ENCODE results near the gene CPNE5.

Gene CPNE5

DNA sequence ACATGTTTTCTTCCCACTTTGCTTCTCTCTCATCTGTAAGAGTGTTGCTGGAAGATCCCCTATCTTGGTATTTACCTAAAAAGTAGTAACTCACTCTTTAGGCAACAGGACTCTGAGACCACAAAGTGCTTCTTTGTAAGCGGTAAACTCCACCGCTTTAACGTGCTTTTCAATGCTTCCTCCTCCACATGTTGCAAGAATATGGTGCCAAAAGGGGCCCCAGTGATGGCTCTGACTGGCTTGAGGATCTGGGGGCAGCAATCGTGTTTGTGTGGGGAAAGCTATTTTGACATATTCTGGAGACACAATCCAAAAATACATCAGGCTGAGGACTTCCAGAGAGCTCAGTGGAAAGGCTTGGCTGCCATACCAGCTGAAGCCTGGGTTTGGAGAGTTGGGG is 12.4 kb upstream of the CPNE5 start:
- DNase-seq (ENCODE audit: low spot score in 2 of 2): no peak
- no peaks in the 10 kb centered on the region for H3K27me3 Mint-ChIP-seq
- ATAC-seq (replicated peaks; ENCODE audit: extremely low read depth, poor library complexity, severe bottlenecking): no peak
- H3K9me3 Mint-ChIP-seq: no peaks in the 10 kb centered on the region
- H3K36me3 Mint-ChIP-seq (ENCODE audit: insufficient read depth): peaks cover 15% of the 10 kb centered on the region
- H3K4me1 Mint-ChIP-seq: no peaks in the 10 kb centered on the region
- H3K4me3 Mint-ChIP-seq: no peak overlapping the region
- H3K27ac Mint-ChIP-seq (ENCODE audit: low read depth): no peak overlapping the region

DNA sequence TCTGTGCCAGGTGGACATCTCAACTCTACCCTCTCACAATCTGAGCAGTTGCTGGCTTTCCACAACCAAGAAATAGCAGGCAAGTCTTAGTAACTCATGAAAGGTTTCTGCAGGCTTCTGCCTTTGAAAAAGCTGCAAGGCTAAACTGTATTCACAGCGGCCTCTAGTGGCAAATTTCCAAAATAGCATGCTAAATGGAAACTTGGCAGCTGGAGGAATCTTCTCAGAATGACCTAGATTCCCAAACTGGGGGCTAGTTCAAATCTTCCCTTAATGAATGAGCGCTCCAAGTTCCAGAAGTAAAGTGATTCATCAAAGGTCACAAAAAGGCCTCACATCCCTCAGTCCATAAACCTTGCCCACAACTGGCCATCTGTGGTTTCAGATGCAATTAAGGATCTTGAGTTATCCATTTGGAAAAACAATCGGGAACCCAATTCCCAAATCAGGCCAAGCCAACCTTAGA is 11.9 kb upstream of the CPNE5 start:
- H3K36me3 Mint-ChIP-seq (ENCODE audit: insufficient read depth): peaks cover 15% of the 10 kb centered on the region
- no peaks in the 10 kb centered on the region for H3K27me3 Mint-ChIP-seq
- DNase-seq (ENCODE audit: low spot score in 2 of 2) (peak in 1 of 2 donors; percentile 18), ATAC-seq (replicated peaks; ENCODE audit: extremely low read depth, poor library complexity, severe bottlenecking) (no peak)
- H3K4me3 Mint-ChIP-seq: no peak overlapping the region
- no peak overlapping the region for H3K27ac Mint-ChIP-seq (ENCODE audit: low read depth)
- H3K9me3 Mint-ChIP-seq: no peaks in the 10 kb centered on the region
- no peaks in the 10 kb centered on the region for H3K4me1 Mint-ChIP-seq

DNA sequence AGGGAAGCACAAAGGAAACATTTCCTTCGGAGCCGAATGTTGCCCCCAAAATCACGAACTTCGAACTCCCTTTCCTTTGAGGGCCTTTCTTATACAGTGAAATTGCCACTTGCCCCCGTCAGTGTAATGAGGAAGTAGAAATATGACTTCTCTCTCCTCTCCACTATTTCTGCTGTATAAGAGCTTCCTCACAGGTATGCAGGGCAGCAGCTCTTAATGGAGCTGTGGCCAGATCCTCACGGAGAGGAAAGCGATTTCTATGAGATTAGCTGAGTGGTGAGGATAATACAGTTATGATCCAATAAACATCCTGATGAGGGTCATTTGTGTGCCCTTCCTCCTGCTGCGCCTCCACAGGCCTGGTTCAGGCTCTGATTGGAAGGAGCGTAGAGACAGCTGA is 10.8 kb upstream of the CPNE5 start:
- Mint-ChIP-seq H3K4me3 (no peak overlapping the region), H3K36me3 (ENCODE audit: insufficient read depth) (peaks cover 13% of the 10 kb centered on the region), H3K27ac (ENCODE audit: low read depth) (no peak overlapping the region), H3K27me3 (no peaks in the 10 kb centered on the region), H3K4me1 (no peaks in the 10 kb centered on the region), H3K9me3 (no peaks in the 10 kb centered on the region)
- ATAC-seq (replicated peaks; ENCODE audit: extremely low read depth, poor library complexity, severe bottlenecking): no peak
- DNase-seq (ENCODE audit: low spot score in 2 of 2): no peak

DNA sequence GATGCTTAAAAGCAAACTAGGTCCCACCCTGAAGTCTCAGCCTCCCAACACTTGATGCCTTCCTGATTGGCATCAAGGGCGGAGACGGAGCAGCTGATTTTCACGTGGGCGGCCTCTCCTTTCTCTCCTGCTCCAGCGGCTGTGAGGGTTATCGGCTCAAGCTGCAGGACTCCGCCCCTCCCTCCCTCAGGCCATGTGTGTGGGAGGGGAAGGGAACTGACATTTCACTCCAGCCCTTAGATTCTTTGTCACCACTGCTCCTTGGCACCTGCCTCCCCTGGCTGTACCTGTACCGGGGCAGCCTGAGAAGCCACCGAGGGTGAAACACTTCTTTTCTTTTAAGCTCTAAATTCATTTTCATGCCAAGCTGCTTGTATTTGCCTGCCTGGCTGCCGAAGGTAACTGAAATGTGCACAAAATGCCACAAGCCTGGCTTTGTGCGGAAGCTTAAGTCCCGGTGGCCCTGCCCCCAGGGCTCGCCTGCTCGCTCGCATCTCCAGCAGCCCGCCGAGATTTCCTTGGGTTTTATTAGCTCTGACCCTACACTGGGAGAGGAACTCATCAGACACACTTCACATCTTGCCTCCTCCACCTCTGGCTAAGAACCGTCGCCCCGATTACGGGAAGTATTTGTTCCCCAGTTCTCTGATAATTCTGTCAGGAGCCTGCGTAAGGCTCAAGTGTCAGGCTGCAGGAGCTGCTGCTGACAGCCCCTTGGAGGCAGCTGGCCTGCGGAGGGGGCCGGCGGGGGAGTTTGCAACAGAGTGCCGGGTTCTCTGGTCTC is 9.6 kb upstream of the CPNE5 start:
- Mint-ChIP-seq H3K36me3 (ENCODE audit: insufficient read depth) (peaks cover 11% of the 10 kb centered on the region), H3K27me3 (no peaks in the 10 kb centered on the region), H3K27ac (ENCODE audit: low read depth) (no peak overlapping the region), H3K9me3 (no peaks in the 10 kb centered on the region), H3K4me1 (no peaks in the 10 kb centered on the region), H3K4me3 (no peak overlapping the region)
- DNase-seq (ENCODE audit: low spot score in 2 of 2) (no peak), ATAC-seq (replicated peaks; ENCODE audit: extremely low read depth, poor library complexity, severe bottlenecking) (no peak)

DNA sequence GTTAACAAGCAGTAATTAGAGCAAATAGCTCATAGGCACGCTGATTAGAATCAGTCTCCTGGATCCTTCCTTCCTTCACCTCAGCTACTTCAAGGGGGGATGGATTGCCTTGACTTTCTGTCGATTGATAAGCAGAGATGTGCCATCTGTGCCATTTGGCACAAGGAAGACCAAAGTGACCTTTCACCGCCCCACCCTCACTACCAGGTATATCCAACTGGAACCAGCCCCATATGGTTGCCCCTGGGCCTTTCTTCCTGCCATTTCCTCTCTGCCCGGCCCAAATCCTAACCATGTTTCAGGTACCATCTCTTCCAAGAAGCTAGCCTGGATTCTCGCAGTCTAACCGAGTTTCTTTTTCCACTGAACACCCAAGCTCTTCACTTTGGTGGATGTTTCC is 8.7 kb upstream of the CPNE5 start:
- no peak for DNase-seq (ENCODE audit: low spot score in 2 of 2)
- no peaks in the 10 kb centered on the region for H3K27me3 Mint-ChIP-seq
- peaks cover 11% of the 10 kb centered on the region for H3K36me3 Mint-ChIP-seq (ENCODE audit: insufficient read depth)
- H3K4me3 Mint-ChIP-seq: no peak overlapping the region
- H3K27ac Mint-ChIP-seq (ENCODE audit: low read depth): no peak overlapping the region
- ATAC-seq (replicated peaks; ENCODE audit: extremely low read depth, poor library complexity, severe bottlenecking): no peak
- no peaks in the 10 kb centered on the region for H3K4me1 Mint-ChIP-seq
- H3K9me3 Mint-ChIP-seq: no peaks in the 10 kb centered on the region

DNA sequence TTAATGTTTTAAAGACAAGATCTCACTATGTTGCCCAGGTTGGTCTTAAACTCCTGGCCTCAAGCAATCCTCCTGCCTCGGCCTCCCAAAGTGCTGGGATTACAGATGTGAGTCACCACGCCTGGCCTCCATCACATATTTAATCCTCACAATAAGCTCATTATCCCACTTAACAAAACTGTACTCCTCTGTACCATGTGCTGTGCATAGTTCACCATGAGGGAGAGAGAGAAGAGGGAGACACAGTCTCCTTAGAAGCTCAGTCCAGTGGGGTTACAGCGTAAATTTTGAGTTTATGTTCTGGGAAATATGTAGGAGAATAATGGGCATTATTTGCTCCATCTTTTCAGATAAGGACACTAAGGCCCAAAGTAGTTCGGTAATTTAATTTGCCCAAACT is 7.9 kb upstream of the CPNE5 start:
- DNase-seq (ENCODE audit: low spot score in 2 of 2) (no peak), ATAC-seq (replicated peaks; ENCODE audit: extremely low read depth, poor library complexity, severe bottlenecking) (no peak)
- H3K27ac Mint-ChIP-seq (ENCODE audit: low read depth): no peak overlapping the region
- no peak overlapping the region for H3K4me3 Mint-ChIP-seq
- peaks cover 6% of the 10 kb centered on the region for H3K36me3 Mint-ChIP-seq (ENCODE audit: insufficient read depth)
- H3K27me3 Mint-ChIP-seq: no peaks in the 10 kb centered on the region
- no peaks in the 10 kb centered on the region for H3K9me3 Mint-ChIP-seq
- H3K4me1 Mint-ChIP-seq: no peaks in the 10 kb centered on the region

DNA sequence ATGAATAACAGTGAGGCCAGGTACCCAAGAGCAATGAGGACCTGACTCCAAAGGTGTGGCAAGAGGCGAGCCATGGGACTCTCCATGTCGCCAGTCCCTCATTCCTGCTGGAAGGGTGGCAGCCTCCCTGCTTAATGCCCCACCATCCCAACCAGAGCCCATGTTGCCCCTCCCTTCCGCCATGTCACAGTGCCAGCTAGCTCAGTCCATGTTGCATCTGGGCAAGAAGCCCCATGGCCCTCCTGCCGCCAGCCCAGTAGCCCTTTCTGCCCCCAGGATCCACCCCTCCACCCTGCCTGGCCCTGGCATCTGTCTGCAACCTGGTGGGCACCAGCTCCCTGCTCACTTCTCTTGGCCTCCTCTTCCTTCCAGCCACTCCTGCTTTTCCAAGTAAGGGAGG is 6.0 kb upstream of the CPNE5 start:
- H3K4me3 Mint-ChIP-seq: no peak overlapping the region
- peaks cover 9% of the 10 kb centered on the region for H3K27me3 Mint-ChIP-seq
- DNase-seq (ENCODE audit: low spot score in 2 of 2) (no peak), ATAC-seq (replicated peaks; ENCODE audit: extremely low read depth, poor library complexity, severe bottlenecking) (no peak)
- H3K27ac Mint-ChIP-seq (ENCODE audit: low read depth): no peak overlapping the region
- H3K9me3 Mint-ChIP-seq: no peaks in the 10 kb centered on the region
- H3K36me3 Mint-ChIP-seq (ENCODE audit: insufficient read depth): peaks cover under 1% of the 10 kb centered on the region
- peaks cover 8% of the 10 kb centered on the region for H3K4me1 Mint-ChIP-seq

DNA sequence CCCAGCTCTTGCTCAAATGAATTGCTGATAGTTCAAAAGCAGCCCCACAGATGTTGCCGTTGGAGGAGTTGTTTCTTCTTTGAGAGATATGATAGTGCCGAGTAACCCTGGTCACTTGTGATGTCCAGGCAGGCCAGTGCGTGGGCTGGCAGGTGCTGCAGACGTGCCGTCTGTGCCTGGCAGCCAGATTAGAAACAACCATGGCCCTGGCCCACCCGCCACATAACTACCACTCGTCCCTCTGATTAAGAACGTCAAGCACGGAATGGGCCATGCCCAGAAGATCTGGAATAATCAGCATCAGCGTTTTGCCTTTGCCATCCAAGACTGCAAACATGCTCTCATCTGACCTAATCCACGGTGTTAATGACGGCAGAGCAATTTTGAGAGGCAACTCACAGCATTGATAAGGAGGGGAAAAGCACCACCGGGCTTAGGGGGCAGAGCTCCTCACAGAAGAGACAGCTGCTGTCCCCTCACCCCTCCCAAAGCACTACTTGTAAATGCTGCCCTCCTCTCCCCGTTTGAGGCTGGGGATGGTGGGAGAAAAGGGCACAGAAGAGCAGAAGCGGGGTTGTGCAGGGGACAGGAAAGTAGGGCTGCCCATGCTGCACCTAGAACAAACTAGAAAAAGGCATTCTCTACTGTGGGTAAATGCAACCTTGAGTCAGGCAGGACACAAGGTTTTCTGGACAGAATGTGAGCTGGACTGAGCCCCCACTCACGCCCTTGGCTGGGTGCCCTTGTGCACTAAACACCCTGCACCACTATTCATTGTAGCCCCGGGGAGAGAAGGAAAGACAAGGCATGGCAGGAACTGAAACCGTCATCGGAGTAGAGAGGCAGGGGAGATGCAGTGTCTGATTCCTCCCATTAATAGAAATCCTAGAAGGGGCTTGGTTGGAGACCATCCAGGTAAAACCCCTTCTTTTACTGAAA is 5.3 kb upstream of the CPNE5 start:
- Mint-ChIP-seq H3K27ac (ENCODE audit: low read depth) (no peak overlapping the region), H3K9me3 (no peaks in the 10 kb centered on the region), H3K36me3 (ENCODE audit: insufficient read depth) (no peaks in the 10 kb centered on the region), H3K4me3 (no peak overlapping the region), H3K4me1 (peaks cover 8% of the 10 kb centered on the region), H3K27me3 (peaks cover 10% of the 10 kb centered on the region)
- DNase-seq (ENCODE audit: low spot score in 2 of 2) (no peak), ATAC-seq (replicated peaks; ENCODE audit: extremely low read depth, poor library complexity, severe bottlenecking) (no peak)

DNA sequence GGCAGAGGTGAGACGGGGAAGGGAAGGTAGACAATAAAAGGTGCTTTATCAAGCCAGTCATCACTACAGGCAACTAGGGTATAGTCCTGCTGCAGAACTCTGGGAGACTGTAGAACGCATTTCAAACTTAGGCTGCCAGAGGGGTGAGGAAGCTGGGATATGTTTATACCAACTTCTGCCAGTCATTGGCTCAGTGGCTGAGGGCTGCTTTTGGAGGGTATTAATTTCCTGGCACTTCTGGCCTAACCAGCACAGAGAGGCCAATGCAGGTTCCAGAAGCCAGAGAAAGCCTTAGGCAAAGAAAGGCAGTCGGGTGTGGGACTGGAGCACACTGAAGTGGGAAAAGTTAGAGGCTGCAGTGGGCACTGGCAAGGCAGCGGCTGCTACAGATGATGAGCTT is 3.9 kb upstream of the CPNE5 start:
- H3K36me3 Mint-ChIP-seq (ENCODE audit: insufficient read depth): no peaks in the 10 kb centered on the region
- ATAC-seq (replicated peaks; ENCODE audit: extremely low read depth, poor library complexity, severe bottlenecking) (no peak), DNase-seq (ENCODE audit: low spot score in 2 of 2) (no peak)
- H3K27me3 Mint-ChIP-seq: peaks cover 21% of the 10 kb centered on the region
- no peak overlapping the region for H3K4me3 Mint-ChIP-seq
- H3K4me1 Mint-ChIP-seq: peaks cover 16% of the 10 kb centered on the region
- no peak overlapping the region for H3K27ac Mint-ChIP-seq (ENCODE audit: low read depth)
- no peaks in the 10 kb centered on the region for H3K9me3 Mint-ChIP-seq

DNA sequence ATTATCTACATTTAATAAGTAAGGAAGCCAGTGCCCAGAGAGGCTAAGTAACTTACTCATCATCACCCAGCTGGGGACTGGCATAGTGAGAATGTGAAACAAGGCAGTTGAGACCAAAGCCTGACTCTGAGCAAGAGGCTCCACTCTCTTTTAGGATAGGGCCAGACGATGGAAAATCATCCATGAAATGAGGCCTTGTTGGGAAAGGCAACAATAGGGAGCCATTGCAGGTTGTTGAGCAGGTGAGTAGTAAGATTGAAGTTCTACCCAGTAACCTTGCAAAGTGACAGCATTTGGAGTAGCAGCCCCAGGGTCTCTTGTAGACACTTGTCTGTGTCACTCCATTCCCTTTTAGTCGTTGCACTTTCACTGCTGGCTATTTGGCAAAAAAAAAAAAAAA is 2.5 kb upstream of the CPNE5 start:
- Mint-ChIP-seq H3K36me3 (ENCODE audit: insufficient read depth) (no peaks in the 10 kb centered on the region), H3K27me3 (peaks cover 34% of the 10 kb centered on the region), H3K9me3 (no peaks in the 10 kb centered on the region), H3K4me3 (no peak overlapping the region), H3K4me1 (peaks cover 16% of the 10 kb centered on the region), H3K27ac (ENCODE audit: low read depth) (no peak overlapping the region)
- ATAC-seq (replicated peaks; ENCODE audit: extremely low read depth, poor library complexity, severe bottlenecking) (no peak), DNase-seq (ENCODE audit: low spot score in 2 of 2) (no peak)

DNA sequence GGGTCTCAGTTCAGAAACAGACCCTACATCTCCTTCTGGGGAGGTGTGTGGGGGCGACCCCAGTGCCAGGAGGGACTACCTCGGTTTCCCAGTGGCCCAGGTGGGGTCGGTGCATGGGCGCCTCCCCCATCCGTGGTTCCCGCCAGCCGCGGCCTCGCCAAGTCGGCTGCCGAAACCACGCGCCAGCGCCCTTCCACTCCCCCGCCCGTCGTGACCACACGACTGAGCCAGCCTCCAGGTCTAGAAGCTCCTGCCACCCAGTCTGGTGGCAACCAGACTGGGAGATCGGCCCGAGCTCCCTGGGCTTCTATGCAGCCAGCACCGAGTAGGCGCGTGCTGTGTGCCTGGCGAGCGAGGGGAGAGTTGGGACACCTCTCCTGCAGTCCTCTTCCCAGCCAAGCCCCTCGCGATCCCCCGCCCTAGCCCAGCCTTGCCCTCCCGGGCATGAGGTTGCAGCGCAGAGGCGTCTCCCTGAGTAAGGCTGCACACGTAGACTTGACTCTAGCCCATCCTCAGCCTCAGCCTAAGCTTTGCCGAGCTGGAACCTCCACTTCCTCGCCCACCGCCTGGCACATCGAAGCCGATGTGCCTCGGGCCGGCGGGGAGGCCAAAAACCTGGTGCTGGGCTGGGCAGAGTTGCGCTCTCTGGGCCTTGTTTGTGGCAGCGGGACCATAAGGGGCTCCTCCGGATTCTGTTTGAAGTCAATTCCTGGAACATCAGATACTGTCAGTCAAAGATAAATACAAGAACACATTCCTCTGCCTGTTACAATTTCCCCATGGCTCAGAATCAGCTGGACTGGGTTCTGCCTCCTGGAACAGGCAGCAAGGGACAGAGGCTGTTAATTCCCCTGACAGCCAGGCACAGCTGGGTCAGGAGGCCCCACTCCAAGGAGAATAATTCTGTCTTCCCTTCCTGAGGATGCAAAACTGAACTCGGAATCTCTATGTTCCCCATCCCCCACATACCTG is 1.5 kb upstream of the CPNE5 start:
- H3K4me3 Mint-ChIP-seq: peak overlapping the region; percentile 59
- DNase-seq (ENCODE audit: low spot score in 2 of 2) (peak in 1 of 2 donors; percentile 20), ATAC-seq (replicated peaks; ENCODE audit: extremely low read depth, poor library complexity, severe bottlenecking) (peak; percentile 57)
- H3K36me3 Mint-ChIP-seq (ENCODE audit: insufficient read depth): no peaks in the 10 kb centered on the region
- peaks cover 34% of the 10 kb centered on the region for H3K27me3 Mint-ChIP-seq
- H3K9me3 Mint-ChIP-seq: no peaks in the 10 kb centered on the region
- H3K4me1 Mint-ChIP-seq: peaks cover 16% of the 10 kb centered on the region
- no peak overlapping the region for H3K27ac Mint-ChIP-seq (ENCODE audit: low read depth)

Data from central memory CD8-positive, alpha-beta T cell (primary cell).